Activated T-helper 9 cell treated with anti-CD3 and anti-CD28 coated beads, Interleukin-2, amount 50 U/mL, for 16 hours (primary cell): Measurements from ENCODE around the gene TMEM134.
A peak's percentile ranks its signal among the peaks of the same experiment; 100 is the strongest.
"Not testable (repeated sequence)": the region's sequence is repeated elsewhere in the genome, so short reads cannot be mapped to it uniquely, and the experiment has no call there.

ENCODE experiments used
- DNase-seq: peaks from one replicate; pipeline ENCODE4 v3.0.0-alpha.2; 2020; ENCODE audit warnings: low read depth

Gene TMEM134

GRCh38 chr11:67438158-67438902 lies 30.7 kb downstream of the TMEM134 start:
- peak; percentile 69 for DNase-seq

GRCh38 chr11:67437809-67438157 lies 31.3 kb downstream of the TMEM134 start:
- no peak for DNase-seq

GRCh38 chr11:67437082-67437808 lies 31.8 kb downstream of the TMEM134 start, which contains the start of gene PTPRCAP:
Gene PTPRCAP (minus strand): TSS chr11:67437682. CDS start chr11:67437619, 63 bp downstream.
- peak; percentile 60 for DNase-seq

GRCh38 chr11:67436459-67437081 lies 32.5 kb downstream of the TMEM134 start:
- no peak for DNase-seq

- no peak for DNase-seq
Measured at GRCh38 chr11:67435727-67436458, 33.2 kb downstream of the TMEM134 start.

- DNase-seq: no peak
Measured at GRCh38 chr11:67435031-67435726, 33.9 kb downstream of the TMEM134 start.

GRCh38 chr11:67434395-67434881 lies 34.6 kb downstream of the TMEM134 start:
- no peak for DNase-seq

GRCh38 chr11:67433536-67434394 lies 35.3 kb downstream of the TMEM134 start:
- DNase-seq: no peak

GRCh38 chr11:67432655-67433349 lies 36.2 kb downstream of the TMEM134 start:
- no peak for DNase-seq

- no peak for DNase-seq
Measured at GRCh38 chr11:67431346-67432249, 37.5 kb downstream of the TMEM134 start.

GRCh38 chr11:67429722-67430121 lies 39.3 kb downstream of the TMEM134 start:
- no peak for DNase-seq

- no peak for DNase-seq
Measured at GRCh38 chr11:67429038-67429668, 39.9 kb downstream of the TMEM134 start.

GRCh38 chr11:67428052-67429001 lies 40.7 kb downstream of the TMEM134 start, which contains the start of gene RPS6KB2:
Gene RPS6KB2 (plus strand): TSS chr11:67428494. CDS start chr11:67428546, 52 bp downstream.
- peak; percentile 98 for DNase-seq

GRCh38 chr11:67427364-67427859 lies 41.6 kb downstream of the TMEM134 start:
- DNase-seq: not testable (repeated sequence)

- DNase-seq: no peak
Measured at GRCh38 chr11:67423891-67424613, 45.0 kb downstream of the TMEM134 start.

GRCh38 chr11:67423466-67423865 lies 45.6 kb downstream of the TMEM134 start:
- DNase-seq: no peak
